Measurements from ENCODE around the gene MSRB3.
"Not testable (repeated sequence)": the region's sequence is repeated elsewhere in the genome, so short reads cannot be mapped to it uniquely, and the experiment has no call there.

MSRB3 gene

DNA sequence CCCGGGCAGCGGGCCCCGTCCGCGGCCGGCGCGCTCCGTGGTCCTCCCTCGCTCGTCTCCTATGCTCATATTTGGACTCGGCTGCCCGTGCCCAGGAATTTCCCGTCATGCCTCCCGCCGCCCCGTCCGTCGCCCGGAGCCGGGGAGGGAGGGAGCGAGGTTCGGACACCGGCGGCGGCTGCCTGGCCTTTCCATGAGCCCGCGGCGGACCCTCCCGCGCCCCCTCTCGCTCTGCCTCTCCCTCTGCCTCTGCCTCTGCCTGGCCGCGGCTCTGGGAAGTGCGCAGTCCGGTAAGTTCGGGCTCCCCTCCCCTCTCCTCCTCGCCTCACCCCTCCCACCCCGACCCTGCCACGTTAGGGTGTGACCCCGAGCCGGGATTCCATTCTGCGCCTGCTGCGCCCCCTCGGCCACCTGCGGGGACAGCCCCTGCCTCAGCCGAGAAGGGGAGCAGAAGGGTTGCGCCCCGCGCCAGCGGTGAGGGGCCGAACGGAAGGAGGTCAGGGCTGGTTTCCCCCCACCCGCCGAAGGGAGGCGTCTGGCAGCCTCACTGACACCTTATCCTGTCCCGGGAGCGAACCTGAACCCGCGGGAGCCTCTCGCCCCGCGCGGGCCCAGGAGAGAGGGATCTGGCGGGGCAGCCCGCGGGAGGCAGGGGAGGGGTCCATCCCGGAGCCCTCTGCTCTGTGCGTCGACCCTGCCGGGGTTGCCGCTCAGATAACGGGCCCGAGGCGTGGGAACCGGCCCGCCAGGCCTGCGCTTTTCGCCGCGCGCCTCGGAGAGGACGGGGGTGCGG lies at the start of gene MSRB3:
MSRB3 (plus strand) TSS at position 108 of the 793 bp plus-strand sequence. CDS start 29,897 bp downstream, outside the sequence.
- DNase-seq: no peak

- no peak for DNase-seq
Observed at GRCh38 chr12:65229441-65229840, 49.0 kb upstream of the MSRB3 start.

DNA sequence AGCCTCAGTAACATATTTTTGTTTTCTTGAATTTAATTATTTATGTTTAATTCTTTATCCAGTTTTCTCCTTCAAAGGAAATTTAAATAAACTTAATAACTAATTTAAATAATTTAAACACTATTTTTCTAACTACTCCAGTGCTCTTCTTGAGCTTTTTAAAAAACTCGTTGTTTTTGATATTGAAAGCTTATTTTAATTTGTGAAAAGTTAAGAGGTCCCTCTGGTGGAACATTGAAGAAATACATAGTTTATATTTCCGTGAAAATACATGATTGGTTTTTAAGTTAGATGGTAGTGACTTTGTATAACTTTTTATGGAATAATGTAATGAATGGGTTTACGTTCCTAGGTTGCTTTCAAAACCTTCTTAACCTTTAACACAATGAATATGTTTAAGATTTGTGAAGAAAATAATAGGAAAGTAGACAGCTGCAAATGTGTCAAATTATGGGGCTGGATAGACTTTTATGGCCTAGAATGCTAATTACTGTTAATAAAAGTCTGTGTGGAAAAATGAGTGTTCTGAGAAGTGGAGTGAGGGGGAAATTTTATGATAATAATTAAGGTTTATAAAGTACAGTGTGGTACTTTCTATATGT lies 45.9 kb upstream of the MSRB3 start:
- DNase-seq: peak in 1 of 2 donors; percentile 39

GRCh38 chr12:65237153-65237552 lies 41.3 kb upstream of the MSRB3 start:
- DNase-seq: no peak

DNA sequence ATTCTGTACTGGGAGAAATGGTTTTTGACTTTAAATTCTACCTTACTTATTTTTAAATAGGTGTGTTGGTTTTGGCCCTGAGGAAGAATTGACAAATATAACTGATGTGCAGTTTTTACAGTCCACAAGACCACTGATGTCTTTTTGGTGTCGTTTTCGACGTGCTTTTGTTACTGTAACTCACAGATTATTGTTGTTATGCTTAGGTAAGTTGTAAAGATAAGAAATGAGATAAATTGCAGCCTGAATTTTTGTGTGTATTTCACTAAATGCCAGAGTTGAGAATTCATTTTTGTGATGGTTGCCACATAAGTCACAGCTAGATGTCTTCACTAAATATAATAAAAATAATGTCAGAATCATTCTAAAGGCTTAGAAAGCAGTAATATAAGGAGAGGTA lies 39.9 kb upstream of the MSRB3 start:
- DNase-seq: no peak

DNA sequence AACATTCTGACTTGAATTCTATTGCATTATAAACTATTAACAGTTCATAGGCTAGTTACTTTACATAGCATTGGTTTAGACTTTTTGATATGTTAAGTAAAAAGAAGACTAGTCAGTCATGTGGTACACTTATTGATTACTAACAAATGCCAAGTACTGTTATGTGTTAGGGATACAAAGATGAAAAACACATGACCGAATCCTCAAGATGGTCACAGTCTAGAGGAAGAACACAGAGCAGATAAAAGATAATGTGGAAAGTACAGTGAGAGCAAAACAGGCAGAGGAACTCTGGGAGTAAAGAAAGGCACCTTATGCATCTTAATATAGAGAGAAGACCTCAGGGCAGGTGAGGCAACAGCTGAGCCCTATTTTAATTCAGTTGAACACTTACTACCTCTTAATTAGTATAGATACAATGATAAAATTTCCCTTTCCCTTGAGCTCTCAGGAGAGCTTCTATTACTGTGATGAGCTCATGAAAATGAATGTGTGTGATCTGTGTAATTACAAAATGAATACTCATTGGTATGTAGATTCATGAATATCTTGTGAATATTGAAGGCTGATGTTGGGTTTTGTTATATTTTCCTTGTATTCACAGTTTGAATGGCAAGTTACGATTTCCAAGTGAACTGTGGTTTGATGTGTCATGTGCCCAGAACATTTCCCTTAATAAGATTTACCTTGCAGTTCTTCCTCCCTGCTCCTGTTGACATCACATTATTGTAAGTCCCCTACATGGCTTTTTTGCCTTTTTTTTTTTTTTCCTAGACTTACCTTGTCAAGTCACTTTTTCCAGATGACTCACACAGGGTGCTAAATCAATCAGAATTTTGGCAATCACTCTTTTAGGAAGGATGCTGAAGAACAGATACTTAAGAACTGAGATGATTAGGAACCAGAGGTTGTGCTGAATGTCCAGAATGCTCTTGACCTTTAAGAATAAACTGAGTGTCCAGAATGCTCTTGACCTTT lies 29.5 kb upstream of the MSRB3 start:
- no peak for DNase-seq

DNA sequence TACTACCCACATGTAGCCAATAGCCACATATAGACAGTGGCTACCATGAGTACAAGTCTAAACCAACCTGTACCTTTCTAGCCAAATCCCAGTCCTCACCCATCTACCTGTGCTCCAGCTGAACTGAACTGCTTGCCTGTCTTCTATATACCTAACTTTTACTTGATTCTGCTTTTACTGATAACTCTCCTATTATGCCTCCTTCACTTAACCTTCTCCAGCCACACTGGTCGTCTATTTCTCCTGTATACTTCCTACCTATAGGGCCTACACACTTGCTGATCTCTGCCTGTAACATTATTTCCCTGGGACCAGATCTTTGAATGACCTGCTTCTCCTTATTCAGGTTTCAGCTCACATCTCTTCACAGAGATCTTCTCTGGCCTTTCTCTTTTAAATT lies 26.0 kb upstream of the MSRB3 start:
- DNase-seq: no peak

DNA sequence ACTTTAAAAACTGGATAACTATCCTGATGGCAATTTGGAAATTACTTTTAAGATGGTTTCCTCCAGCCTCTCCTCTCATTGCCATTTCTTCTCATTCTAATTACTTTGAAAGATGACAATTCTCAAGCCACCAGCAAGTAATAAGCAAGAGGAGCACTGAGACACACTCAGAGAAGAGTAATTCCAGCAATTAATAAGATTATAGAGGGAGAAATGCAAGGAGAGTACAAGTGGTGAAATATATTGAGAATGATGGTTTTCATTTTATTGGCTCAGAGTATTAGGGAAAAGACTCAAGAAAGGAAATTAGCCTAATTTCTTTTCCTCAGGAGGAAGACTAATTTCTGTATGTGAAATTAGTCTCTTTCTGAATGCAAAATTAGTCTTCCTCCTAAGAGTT lies 20.5 kb upstream of the MSRB3 start:
- no peak for DNase-seq

GRCh38 chr12:65259501-65259900 lies 19.0 kb upstream of the MSRB3 start:
- no peak for DNase-seq

DNA sequence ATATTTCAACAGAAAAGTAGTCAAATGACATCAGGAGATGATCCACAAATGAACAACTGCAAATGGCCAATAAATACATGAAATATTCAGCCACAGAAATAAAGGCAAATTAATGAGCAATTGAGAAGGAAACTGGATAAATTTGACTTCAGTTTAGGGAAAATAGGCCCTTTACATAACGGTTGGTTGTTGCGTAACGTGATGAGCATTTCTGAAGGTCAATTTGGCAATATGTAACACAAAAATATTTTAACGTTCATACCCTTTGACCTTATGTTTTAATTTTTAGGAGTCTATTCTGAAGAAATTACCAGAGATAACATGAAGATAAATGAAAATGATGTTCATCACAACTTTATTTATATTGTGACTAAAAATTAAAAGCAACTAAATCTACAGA lies 14.7 kb upstream of the MSRB3 start:
- no peak for DNase-seq

DNA sequence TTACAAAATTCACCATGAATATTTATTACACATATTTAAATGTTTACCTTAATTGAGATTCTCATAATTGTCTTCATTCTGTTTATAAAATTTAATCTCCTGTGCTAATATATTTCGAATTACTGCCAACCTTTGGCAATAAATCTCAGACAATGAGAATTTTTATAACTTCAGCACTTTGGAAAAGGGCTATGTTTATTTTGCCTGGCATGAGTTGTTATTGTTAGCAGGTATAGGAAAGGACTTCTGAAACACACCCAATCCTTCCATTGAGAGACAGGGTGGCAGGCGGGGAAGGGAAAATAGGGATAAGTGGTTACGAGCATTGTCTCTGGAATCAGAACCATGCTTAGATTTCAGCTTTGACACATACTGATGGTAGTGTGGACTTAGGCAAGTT lies 12.1 kb upstream of the MSRB3 start:
- DNase-seq: no peak

- DNase-seq: no peak
Observed at GRCh38 chr12:65269603-65270002, 8.9 kb upstream of the MSRB3 start.

- DNase-seq: no peak
Observed at GRCh38 chr12:65274602-65275272, 3.7 kb upstream of the MSRB3 start.

GRCh38 chr12:65275627-65276026 lies 2.9 kb upstream of the MSRB3 start:
- no peak for DNase-seq

DNA sequence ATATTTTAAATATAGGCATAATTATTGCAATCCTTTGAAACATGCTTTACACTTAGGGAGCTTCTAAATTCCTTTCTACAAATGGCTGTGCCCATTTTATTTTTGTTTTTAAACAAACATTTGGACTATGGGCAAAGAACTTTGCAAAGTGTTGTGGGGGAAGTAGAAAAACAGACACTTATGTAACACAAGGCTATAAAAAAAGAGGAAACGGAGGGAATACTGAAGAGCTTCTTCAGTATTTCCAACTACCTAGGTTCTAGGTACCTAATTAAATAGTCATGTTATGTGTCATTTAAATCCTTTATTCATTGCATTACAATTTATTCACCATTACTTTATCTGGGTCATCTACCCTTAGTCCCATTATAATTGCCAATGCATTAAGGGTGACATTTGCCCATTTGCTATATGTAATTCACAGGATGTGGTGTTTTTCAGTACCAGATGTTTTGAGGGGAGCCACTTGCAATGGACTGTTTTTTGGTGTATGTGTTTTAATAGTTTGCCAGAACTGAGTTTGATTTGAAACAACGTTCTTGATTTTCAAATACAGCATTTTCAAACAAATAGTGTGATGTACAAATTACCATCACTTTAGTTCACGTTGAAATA lies 1.5 kb upstream of the MSRB3 start:
- DNase-seq: no peak

DNA sequence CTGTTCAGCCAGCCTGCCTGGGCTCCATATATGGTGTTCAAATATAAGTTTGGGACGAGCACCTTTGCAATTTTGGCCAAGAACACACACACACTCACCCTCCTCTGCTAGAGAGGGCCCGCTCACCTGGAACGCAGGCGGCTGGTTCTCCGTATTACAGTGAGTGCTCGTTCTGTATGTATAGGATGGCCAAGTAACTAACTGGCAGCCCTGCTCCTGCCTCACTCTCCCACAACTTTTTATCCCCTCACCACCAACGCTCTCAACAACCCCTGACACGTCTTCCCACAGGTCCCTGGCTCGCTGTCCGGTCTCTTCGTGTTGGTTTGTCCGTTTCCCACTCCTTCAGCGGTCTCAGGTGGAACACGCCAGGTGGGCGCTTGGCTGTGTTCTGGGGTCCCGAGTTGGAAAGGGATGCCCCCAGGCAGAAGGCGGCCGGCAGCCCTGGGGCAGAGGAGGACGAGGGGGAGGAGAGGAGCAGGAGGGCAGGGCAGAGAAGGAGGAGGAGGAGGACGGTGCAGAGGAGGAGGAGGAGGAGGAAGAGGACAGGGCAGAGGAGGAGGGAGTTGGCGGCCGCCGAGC lies 398 bp upstream of the MSRB3 start:
- DNase-seq: no peak

- no peak for DNase-seq
Observed at GRCh38 chr12:65279369-65280112, 1.1 kb downstream of the MSRB3 start.

- DNase-seq: no peak
Observed at GRCh38 chr12:65280306-65280705, 1.8 kb downstream of the MSRB3 start.

DNA sequence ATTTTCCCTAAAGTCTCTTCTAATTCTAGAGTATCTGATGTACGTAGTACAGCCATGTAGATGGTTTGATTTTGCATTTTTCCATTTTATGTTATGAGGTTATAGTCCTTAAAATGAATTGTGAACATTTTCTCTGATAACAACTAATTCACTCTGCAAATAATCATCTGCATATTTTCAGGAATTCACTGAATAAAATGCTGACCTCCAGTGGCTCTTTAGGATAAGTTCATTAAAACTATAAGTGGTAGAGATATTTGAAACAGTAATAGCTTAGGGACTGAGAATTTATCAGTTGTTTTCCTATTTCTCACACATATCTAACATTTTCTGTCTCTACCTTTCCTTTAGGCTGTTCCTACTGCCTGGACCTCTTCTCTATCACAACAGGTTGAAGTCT lies 4.4 kb downstream of the MSRB3 start:
- DNase-seq: no peak

DNA sequence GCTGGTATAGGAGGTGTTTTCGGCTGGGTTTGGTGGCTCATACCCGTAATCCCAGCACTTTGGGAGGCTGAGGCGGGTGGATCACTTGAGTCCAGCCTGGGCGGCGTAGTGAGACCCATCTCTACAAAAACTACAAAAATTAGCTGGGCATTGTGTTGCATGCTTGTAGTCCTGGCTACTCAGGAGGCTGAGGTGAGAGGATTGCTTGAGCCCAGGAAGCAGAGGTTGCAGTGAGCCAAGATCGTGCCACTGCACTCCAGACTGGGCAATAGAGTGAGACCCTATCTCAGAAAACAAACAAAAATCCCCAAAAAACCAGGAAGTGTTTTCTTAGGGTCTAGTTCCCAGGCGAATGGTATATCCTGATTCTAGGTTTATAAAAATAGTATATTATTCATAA lies 7.0 kb downstream of the MSRB3 start:
- DNase-seq: not testable (repeated sequence)

DNA sequence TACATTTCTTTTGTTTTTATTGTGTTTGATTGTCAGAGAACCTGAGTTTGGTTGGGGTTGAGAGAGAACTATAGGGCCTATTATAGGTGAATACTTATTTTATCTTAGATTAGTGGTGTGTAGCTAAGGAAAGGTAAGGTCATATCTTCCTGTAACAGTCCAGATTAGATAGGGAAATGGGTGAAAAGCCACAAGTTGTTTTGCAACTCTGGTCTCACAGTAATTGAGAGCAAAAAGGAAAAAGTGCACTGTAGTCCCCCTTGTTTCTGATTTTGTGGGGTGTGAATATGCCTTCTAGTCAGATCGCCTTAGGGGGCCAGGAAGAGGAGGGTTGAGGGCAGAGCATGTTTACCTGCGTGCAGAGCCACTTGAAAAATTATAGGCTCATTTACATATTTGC lies 8.9 kb downstream of the MSRB3 start:
- no peak for DNase-seq
